HG03045 (cell line): ENCODE measurements around the gene PRAC1.

Experiments
- ATAC-seq: cut with Tn5 transposase; IDR thresholded peaks from one replicate; pipeline ENCODE4 v1.9.1; 2021; ENCODE audit warnings: mild to moderate bottlenecking, moderate library complexity; ENCODE audit not compliant: unreplicated experiment

PRAC1 gene

GRCh38 chr17:48711128-48711527 is 11.2 kb downstream of the PRAC1 start:
- ATAC-seq: no peak

- no peak for ATAC-seq
These were observed 17.7 kb downstream of the PRAC1 start for GRCh38 chr17:48704361-48705248.

GRCh38 chr17:48701864-48702532 is 20.3 kb downstream of the PRAC1 start:
- no peak for ATAC-seq

GRCh38 chr17:48693178-48693577 is 29.1 kb downstream of the PRAC1 start:
- no peak for ATAC-seq

GRCh38 chr17:48692049-48692448 is 30.3 kb downstream of the PRAC1 start:
- no peak for ATAC-seq

- ATAC-seq: no peak
These were observed 31.7 kb downstream of the PRAC1 start for GRCh38 chr17:48690655-48691054.

GRCh38 chr17:48681609-48682008 is 40.7 kb downstream of the PRAC1 start:
- no peak for ATAC-seq

GRCh38 chr17:48679385-48680096 is 42.8 kb downstream of the PRAC1 start:
- no peak for ATAC-seq

GRCh38 chr17:48678141-48678971 is 44.0 kb downstream of the PRAC1 start:
- no peak for ATAC-seq

GRCh38 chr17:48676963-48677558 is 45.3 kb downstream of the PRAC1 start:
- no peak for ATAC-seq

GRCh38 chr17:48672340-48672739 is 50.0 kb downstream of the PRAC1 start:
- no peak for ATAC-seq
